COLO668 (cell line): ENCODE data around the gene RIPPLY1.
"Not testable (repeated sequence)": the region's sequence is repeated elsewhere in the genome, so short reads cannot be mapped to it uniquely, and the experiment has no call there.

Source experiments
- DNase-seq: peaks from one replicate; lab custom pipeline; 2025; ENCODE audit not compliant: unreplicated experiment; lab: John Stamatoyannopoulos, UW

RIPPLY1 gene

GRCh38 chrX:106912864-106913263, 9.7 kb upstream of the RIPPLY1 start:
- no peak for DNase-seq

GRCh38 chrX:106906361-106906760, 3.2 kb upstream of the RIPPLY1 start:
- no peak for DNase-seq

- no peak for DNase-seq
These were observed 2.0 kb upstream of the RIPPLY1 start for GRCh38 chrX:106905064-106905708.

GRCh38 chrX:106903856-106904528, 851 bp upstream of the RIPPLY1 start:
- no peak for DNase-seq

GRCh38 chrX:106902684-106903083, 457 bp downstream of the RIPPLY1 start:
- DNase-seq = no peak

GRCh38 chrX:106901781-106902219, 1.3 kb downstream of the RIPPLY1 start:
- DNase-seq = no peak

GRCh38 chrX:106901341-106901740, 1.8 kb downstream of the RIPPLY1 start:
- DNase-seq = no peak

GRCh38 chrX:106899841-106900240, 3.3 kb downstream of the RIPPLY1 start:
- DNase-seq = no peak

GRCh38 chrX:106899276-106899675, 3.9 kb downstream of the RIPPLY1 start:
- no peak for DNase-seq

GRCh38 chrX:106898462-106898861, 4.7 kb downstream of the RIPPLY1 start:
- DNase-seq = no peak

GRCh38 chrX:106897259-106897658, 5.9 kb downstream of the RIPPLY1 start:
- no peak for DNase-seq

GRCh38 chrX:106894978-106895452, 8.1 kb downstream of the RIPPLY1 start:
- DNase-seq = no peak

GRCh38 chrX:106894392-106894909, 8.7 kb downstream of the RIPPLY1 start:
- peak; percentile 41 for DNase-seq

GRCh38 chrX:106891762-106892460, 11.2 kb downstream of the RIPPLY1 start:
- no peak for DNase-seq

GRCh38 chrX:106889468-106889867, 13.7 kb downstream of the RIPPLY1 start:
- DNase-seq = no peak

GRCh38 chrX:106875151-106875550, 28.0 kb downstream of the RIPPLY1 start:
- DNase-seq = no peak

GRCh38 chrX:106874075-106874474, 29.1 kb downstream of the RIPPLY1 start:
- DNase-seq = no peak

GRCh38 chrX:106872796-106873195, 30.3 kb downstream of the RIPPLY1 start:
- not testable (repeated sequence) for DNase-seq

- DNase-seq = no peak
These were observed 39.4 kb downstream of the RIPPLY1 start for GRCh38 chrX:106863697-106864096.

- peak; percentile 17 for DNase-seq
These were observed 40.0 kb downstream of the RIPPLY1 start for GRCh38 chrX:106862972-106863688.
